HG02759 (cell line): Measurements from ENCODE around the gene TPSAB1.
"Not testable (repeated sequence)": the region's sequence is repeated elsewhere in the genome, so short reads cannot be mapped to it uniquely, and the experiment has no call there.

Experiments used
- ATAC-seq: cut with Tn5 transposase; IDR thresholded peaks from one replicate; pipeline ENCODE4 v1.9.1; 2021; ENCODE audit warnings: mild to moderate bottlenecking, moderate library complexity; ENCODE audit not compliant: unreplicated experiment

Gene TPSAB1

DNA sequence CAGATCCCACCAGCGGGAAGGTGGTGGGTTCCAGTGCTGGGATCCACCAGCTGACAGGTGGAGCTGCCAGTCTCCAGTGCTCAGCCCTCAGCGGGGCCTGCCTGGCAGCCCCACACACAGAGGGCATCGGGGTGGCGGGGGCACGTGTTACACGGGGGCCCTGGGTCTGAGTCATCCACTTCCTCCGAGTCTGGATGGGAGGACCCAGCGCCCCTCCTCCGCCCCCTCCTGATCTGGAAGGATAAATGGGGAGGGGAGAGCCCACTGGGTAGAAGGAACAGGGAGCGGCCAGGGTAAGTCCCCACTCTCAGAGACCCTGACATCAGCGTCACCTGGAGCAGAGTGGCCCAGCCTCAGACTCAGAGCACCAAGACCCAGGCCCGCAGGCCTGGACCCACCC lies at the start of gene TPSAB1:
TSS of gene TPSAB1 (plus strand) at position 270 of the 400 bp plus-strand sequence. CDS start 234 bp downstream, outside the sequence.
- not testable (repeated sequence) for ATAC-seq

DNA sequence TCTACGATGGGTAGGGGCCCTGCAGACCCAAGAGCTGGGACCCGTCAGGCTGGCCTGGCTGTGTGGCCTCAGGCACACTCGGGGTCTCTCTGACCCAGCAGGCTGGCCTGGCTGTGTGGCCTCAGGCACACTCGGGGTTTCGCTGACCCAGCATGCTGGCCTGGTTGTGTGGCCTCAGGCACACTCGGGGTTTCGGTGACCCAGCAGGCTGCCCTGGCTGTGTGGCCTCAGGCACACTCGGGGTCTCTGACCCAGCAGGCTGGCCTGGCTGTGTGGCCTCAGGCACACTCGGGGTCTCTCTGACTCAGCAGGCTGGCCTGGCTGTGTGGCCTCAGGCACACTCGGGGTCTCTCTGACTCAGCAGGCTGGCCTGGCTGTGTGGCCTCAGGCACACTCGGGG lies 49.7 kb upstream of the TPSAB1 start:
- ATAC-seq = not testable (repeated sequence)

DNA sequence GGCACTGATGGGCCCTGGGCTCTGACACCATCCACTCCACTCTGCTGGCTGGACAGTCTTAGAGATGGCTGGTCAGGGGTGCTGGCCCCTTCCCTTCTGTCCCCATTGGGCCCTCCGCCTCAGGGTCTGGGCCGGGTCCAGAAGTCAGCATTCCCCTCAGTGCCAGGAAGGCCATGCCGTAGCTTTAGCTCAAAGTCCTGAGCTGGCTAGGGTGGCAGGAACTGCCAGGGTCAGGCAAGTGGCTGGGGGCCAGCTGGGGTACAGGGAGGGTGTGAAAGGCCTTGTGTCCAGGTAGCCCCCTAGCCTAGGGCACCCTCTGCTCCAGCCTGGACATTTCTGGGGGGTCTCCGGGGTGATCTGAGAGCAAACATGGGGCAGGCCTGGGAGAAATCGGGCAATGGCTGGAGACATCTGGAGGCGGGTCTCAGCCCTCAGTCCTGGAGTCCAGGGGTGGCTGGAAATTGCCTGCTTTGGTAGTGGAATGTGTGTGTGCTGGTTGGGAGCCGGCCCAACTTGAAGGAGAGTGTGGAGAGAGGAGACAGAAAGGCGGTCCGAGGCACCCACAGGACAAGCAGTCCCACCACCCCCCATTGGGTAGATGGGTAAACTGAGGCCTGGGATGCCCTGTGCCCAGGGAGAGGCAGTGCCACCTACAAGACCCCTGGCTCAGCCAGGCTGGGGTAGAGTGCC lies 48.0 kb upstream of the TPSAB1 start:
- ATAC-seq = no peak

DNA sequence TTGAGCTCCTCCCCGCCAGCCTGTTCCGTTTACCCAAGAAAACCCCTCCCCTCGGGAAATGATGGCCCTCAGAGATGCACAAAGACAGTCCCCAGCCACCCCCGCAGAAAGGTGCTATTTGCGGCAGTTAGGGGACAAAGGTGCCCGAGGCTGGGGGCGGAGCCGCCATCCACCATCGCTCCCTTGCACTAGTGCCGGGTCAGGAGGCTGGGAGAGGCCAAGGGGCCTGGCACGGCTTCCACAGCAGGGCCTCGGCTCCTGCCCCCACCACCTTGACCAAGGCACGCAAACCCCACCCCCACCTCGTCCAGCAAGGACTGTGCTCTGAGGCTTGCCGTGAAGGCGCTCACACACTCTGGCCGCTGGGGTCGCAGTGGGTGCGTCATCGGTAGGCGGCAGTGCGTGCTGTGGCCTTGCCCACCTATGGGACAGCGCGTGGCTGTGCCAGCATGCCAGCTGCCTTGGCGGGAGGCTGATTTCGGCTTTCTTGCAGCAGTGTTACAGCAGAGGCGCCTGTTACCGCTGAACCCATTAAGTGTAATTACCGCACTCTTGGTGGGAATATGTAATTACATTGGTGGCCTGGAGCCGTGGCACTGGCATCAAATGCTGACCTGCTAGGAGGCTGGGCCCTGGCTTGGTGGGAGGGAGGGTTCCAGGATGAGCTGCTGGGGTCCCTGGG lies 47.2 kb upstream of the TPSAB1 start:
- ATAC-seq = no peak

DNA sequence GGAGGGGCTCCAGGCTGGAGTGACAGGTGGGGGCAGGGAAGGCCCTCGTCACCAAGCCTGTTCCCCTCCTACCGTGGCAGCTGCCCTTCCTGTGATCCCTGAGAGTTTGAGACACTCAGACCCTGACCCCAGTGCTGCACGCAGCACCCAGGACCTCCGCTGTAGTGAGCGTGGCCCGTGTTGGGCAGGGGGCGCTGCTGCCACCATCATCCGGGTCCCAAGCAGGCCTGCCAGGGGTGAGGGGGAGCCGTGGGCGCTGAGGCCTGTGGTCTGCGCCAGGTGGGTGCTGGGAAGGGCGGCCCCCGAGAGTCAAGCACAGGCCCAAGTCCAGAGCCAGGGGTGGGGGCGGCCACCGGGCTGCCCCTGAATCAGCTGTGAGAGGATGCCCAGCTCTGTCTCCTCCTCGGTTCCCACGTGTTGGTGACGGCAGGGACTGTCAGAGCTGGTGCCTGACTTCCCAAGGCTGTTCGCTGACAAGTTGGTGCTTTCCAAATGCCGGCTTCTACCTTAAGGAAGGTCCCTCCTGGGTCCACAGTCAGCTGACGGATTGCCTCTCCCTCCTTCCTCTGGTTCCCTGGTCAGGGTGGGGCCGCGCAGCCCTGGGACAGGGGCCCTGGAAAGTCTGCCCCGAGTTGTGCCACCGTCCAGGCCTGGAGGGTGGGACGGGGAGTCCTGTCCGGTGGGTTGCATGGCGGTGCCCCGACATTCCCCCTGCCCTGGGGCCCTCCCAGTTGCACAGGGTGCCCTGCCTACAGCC lies 46.5 kb upstream of the TPSAB1 start:
- no peak for ATAC-seq

DNA sequence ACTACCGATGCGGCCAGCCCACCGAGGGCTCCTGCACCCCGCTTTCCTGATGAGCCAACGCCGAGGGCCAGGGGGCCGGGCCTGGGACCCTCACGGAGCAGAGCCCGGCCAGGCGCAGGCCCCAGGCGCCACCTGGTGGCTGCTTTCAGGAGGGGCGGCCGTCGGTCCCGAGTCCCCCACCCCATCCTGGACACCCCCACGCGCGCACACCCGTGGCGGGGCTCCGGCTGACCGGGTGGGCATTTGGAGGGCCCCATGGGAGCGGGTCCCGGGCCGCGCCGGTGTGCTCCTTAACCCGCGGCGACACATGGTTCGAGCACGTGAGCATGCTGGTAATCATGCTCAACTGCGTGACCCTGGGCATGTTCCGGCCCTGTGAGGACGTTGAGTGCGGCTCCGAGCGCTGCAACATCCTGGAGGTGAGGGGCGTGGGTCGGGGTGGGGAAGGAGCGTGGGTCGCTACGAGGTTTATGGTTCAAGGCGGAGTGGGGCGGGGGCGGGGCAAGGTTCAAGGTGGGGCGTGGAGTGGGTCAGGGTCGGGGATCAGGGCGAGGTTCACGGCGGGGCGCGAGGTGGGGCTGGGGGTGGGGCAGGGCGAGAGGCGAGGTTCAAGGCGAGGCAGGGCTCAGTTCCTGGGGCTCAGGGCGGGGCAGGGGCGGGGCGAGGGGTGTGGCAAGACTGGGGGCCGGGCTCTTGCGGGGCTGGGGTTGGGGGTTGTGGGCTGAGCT lies 45.7 kb upstream of the TPSAB1 start:
- no peak for ATAC-seq

DNA sequence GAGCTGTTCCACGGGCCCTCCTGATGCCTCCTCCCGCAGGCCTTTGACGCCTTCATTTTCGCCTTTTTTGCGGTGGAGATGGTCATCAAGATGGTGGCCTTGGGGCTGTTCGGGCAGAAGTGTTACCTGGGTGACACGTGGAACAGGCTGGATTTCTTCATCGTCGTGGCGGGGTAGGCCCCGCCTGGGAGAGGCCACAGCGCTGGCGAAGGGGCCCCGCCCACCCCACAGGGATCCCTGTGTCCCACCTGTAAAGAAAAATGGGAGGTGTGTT lies 45.2 kb upstream of the TPSAB1 start:
- no peak for ATAC-seq

DNA sequence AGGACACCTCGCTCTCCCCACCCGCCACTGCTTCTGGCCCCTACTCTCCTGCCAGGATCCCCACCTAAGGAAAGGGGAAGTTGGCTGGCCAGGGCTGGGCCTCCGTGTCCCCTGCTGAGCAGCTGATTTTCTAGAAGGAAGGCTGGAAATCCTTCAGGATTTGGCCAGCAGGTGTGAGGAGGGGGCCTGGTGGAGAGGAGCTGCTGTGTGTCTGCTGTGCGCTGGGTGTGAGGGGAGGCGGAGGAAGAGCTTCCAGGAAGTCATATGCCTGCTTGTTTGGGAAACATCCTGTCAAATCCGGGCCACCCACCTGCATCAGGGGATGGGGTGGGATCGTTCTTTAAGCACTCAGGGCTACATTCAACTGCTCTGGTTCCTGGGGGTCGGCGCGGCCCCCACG lies 44.0 kb upstream of the TPSAB1 start:
- no peak for ATAC-seq

DNA sequence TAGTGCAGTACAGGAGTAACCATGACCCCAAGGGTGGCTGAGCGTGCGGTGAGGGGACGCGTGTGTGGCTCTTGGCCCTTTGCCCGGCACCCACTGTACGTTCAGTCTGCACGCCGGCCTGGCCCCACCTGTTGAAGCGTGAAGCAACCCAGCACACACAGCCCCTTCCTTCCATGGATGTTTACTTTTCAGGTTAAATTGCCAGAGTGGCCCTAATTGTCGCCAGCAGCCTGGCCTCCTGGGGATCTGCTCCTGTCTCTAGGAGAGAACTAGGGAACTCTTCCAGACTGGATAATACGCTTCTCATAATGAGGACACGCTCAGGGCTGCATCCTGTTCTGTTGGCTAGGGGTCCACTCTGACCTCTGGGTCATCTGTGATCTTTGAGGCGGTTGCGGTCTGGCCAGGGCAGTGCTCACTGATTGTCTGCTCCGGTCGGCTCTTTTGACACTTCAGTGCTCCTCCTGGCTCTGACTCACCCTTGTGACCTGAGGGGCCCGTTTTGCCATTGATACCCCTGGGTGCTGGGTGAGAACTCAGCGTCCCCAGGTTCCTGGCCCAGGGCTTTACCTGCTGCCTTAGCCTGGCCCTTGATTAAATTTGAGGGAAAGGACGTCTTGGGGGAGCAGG lies 43.2 kb upstream of the TPSAB1 start:
- no peak for ATAC-seq

DNA sequence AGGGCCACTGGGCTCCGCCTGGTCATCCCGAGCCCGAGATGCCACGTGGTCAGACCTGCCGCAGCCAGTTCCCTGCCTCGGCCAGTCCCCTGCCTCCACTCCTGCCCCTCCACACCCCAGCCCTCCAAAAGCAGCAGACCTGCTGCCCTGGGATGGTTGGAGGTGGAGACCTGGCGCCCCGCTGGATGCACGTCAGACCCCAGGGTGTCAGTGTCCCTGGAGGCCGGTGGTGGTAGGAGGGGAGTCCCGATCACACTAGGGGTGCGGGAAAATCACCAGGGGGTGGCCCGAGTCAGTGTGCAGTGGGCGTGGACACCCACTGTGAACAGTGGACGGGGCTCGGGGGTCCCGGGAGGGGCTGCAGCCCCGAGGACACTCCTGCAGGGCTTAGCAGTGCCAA lies 42.3 kb upstream of the TPSAB1 start:
- no peak for ATAC-seq

DNA sequence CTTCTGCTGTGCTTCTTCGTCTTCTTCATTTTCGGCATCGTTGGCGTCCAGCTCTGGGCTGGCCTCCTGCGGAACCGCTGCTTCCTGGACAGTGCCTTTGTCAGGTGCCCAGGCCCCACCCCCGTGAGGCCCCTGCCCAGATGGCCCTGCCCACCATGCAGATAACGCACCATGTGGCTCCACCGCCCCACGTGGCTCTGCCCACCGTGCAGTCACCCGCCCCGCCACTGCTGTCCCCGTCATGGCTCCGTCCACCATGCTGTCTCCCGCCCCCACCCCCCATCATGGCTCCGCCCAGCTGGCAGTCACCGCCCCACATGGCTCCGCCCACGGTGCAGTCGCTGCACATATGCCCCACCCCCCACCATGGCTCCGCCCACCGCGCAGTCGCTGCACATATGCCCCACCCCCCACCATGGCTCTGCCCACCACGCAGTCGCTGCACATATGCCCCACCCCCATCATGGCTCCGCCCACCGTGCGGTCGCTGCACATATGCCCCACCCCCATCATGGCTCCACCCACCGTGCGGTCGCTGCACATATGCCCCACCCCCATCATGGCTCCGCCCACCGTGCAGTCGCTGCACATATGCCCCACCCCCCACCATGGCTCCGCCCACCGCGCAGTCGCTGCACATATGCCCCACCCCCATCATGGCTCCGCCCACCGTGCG lies 41.7 kb upstream of the TPSAB1 start:
- not testable (repeated sequence) for ATAC-seq

DNA sequence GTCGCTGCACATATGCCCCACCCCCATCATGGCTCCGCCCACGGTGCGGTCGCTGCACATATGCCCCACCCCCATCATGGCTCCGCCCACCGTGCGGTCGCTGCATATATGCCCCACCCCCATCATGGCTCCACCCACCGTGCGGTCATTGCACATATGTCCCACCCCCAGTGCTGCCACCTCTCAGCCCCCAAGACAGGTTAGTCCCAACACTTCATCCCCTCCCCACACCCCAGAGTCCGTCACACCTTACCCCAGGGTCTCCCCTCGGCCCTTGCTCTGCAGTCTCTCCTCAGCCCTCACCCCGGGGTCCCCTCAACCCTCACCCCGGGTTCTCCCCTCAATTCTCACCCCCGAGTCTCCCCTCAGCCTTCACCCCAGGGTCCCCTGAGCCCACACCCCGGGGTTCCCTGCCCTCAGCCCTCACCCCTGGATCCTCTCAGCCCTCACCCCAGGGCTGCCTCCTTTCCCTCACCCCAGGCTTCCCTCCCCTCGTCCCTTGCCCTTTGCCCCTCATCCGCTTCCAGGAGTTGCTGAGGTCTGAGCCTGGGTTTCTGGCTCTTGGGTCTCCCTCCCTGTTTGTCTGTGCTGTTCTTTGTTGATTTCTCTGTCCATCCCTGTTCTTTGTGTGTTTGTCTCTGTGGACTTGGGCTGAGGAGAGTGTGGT lies 41.0 kb upstream of the TPSAB1 start:
- ATAC-seq = no peak

DNA sequence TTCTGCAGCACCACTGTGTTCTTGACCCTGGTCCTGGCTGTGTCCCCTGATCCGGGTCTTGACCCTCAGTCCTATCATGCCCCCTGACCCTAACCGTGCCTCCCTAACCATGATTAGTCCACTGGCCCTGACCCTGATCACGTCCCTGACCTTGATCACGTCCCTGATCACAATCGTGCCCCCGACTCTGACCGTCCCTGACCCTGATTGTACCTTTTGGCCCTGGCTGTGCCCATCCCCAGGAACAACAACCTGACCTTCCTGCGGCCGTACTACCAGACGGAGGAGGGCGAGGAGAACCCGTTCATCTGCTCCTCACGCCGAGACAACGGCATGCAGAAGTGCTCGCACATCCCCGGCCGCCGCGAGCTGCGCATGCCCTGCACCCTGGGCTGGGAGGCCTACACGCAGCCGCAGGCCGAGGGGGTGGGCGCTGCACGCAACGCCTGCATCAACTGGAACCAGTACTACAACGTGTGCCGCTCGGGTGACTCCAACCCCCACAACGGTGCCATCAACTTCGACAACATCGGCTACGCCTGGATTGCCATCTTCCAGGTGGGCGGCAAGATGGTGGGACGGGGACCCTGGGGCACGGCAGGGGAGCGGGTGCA lies 40.4 kb upstream of the TPSAB1 start:
- no peak for ATAC-seq

DNA sequence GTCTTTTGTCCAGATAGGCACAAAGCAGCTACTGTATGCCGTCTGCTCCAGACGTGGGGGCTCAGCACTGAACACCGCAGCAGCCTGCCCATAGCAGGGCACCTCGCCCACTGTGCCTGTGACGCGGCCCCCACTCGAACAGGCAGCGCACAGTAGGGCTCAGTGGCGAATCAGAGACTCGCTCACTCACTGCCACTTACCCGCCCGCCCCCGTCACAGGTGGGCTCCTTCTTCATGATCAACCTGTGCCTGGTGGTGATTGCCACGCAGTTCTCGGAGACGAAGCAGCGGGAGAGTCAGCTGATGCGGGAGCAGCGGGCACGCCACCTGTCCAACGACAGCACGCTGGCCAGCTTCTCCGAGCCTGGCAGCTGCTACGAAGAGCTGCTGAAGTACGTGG lies 39.1 kb upstream of the TPSAB1 start:
- no peak for ATAC-seq

DNA sequence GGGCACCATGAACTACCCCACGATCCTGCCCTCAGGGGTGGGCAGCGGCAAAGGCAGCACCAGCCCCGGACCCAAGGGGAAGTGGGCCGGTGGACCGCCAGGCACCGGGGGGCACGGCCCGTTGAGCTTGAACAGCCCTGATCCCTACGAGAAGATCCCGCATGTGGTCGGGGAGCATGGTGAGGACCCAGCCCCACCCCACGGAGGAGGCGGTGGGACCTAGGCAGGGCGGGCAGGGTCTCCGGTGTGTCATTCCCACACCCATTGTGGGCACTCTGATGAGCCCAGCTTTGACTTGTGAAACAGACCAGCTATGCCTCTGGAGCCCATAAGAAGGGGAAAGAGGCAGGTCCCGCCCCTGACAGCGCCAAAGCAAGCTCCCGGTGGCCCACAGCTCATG lies 38.2 kb upstream of the TPSAB1 start:
- no peak for ATAC-seq

DNA sequence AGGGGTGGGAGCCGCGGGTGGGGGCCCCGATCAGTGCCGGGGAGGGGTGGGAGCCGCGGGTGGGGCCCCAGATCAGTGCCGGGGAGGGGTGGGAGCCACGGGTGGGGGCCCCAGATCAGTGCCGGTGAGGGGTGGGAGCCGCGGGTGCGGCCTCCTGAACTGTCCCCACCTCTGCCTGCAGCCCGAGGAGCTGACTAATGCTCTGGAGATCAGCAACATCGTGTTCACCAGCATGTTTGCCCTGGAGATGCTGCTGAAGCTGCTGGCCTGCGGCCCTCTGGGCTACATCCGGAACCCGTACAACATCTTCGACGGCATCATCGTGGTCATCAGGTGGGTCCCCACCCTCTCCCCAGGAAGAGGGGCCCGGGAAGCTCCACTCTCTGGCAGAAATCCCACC lies 35.6 kb upstream of the TPSAB1 start:
- ATAC-seq = no peak

DNA sequence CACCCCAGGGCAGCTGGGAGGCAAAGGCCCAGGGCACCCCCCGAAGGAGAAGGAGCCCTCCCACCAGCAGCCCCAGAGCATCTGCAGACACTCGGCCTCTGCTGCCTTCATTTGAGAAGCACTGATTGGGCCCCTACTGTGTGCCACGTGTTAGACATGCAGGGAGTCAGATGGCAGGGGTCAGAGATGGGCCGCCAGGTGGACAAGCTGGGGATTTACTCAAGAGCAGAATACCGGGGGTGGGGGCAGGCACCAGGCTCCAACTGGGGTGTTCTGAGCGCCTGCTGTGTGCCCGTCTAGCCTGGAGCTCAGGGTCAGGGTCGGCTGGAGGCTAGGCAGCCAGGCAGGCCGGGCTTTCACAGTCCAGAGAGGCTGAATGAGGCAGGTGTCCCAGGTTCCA lies 34.2 kb upstream of the TPSAB1 start:
- ATAC-seq = no peak

DNA sequence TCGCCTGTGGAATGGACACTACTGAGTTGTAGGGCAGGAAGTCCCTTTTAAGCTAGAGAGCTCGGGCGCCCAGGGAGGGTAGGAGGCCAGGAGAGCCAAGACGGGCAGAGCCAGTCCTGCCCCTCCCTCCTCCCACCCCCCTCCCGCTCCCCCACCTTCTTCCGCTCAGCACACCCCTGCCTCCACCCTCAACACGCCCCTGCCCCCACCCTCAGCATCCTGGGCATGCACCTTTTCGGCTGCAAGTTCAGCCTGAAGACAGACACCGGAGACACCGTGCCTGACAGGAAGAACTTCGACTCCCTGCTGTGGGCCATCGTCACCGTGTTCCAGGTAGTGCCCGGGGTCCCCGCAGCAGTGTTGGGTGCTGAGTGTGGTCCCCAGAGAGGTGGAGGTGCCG lies 33.7 kb upstream of the TPSAB1 start:
- no peak for ATAC-seq

DNA sequence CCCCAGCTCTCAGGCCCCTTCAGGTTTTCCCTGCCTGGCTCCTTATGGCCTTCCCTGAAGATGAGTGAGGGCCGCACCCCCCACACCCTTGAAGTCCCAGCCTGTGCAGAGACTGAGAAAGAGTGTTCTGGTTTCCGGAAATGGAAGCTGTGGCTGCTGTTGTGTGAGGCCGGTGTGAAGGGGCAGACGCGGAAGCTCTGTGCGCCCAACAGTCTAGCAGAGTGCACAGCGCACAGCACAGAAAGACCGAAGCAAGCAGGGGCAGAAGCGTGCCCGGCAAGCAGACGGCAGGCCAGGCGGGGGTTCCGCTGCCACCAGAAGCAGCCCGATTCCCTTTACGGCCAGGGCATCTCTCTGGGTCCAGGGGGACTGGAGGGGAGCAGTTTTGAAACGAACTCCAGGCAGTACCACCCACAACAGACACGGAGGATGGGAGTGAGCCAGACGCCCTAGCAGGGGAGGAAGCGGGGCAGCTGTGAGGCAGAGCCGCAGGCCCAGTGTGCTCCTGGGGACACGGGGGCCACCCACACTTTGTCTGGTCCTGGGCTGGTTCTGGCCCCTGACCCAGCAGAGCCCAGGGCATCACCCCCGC lies 32.2 kb upstream of the TPSAB1 start:
- ATAC-seq = no peak
